Lung (tissue), 12 donors: Measurements from ENCODE around the gene DNAJC6. TPM values are rescaled to one million over a fixed set of nuclear protein-coding genes. Genes with fewer than 3 reads are reported as not detected.

ENCODE experiments used
- ATAC-seq: fragments of 200-7000 bp; cut with Tn5 transposase; one replicate; pipeline ENCODE4 v1.9.1; 2020; ENCODE audit warnings: moderate number of reproducible peaks; ENCODE audit not compliant: insufficient read depth, low FRiP score
- DNase-seq, 3 donors: peaks; one replicate each; pipeline ENCODE4 v3.0.0-alpha.2; 2013 to 2017
- H3K27ac ChIP-seq, 2 donors: one replicate each; pipeline ENCODE4 v1.5.1; 2013; ENCODE audit warnings: mild to moderate bottlenecking in 2 of 2, moderate library complexity in 2 of 2, control low read depth in 1 of 2, inconsistent platforms in 1 of 2, low read depth in 1 of 2, low read length in 1 of 2
- H3K27me3 ChIP-seq, 3 donors: one replicate each; pipeline ENCODE4 v1.5.1; 2013; ENCODE audit warnings: low read length in 2 of 3; ENCODE audit not compliant: control insufficient read depth in 3 of 3, insufficient read depth in 3 of 3
- H3K36me3 ChIP-seq, 4 donors: one replicate each; pipeline ENCODE4 v1.5.1; 2013; ENCODE audit warnings: low read length in 4 of 4, mild to moderate bottlenecking in 1 of 4, moderate library complexity in 1 of 4; ENCODE audit not compliant: control insufficient read depth in 4 of 4, insufficient read depth in 4 of 4
- H3K4me1 ChIP-seq, 5 donors: one replicate each; pipeline ENCODE4 v1.5.1; 2013; ENCODE audit warnings: low read length in 5 of 5, mild to moderate bottlenecking in 2 of 5, moderate library complexity in 1 of 5; ENCODE audit not compliant: control insufficient read depth in 5 of 5, insufficient read depth in 5 of 5
- H3K4me3 ChIP-seq: one replicate; pipeline ENCODE4 v1.5.1; 2013; ENCODE audit warnings: mild to moderate bottlenecking, control low read depth, moderate library complexity
- H3K9ac ChIP-seq, 2 donors: one replicate each; pipeline ENCODE4 v1.5.1; 2013; ENCODE audit warnings: low read length in 2 of 2, control low read depth in 1 of 2; ENCODE audit not compliant: insufficient read depth in 1 of 2
- H3K9me3 ChIP-seq, 4 donors: one replicate each; pipeline ENCODE4 v1.5.1; 2013; ENCODE audit warnings: low read length in 3 of 4, mild to moderate bottlenecking in 1 of 4, moderate library complexity in 1 of 4; ENCODE audit not compliant: control insufficient read depth in 4 of 4, insufficient read depth in 3 of 4
- CTCF ChIP-seq: IDR thresholded peaks from 2 replicates; pipeline ENCODE4 v1.5.1; 2012; ENCODE audit warnings: mild to moderate bottlenecking; ENCODE audit errors: control extremely low read depth, extremely low read depth
- WGBS, 2 donors: extraction: QIAGEN DNeasy Blood & Tissue Kit; methylation state at CpG; one replicate each; pipeline ENCODE4 v1.1.7; 2013; 5-methylcytosine and 5-hydroxymethylcytosine counted together
- polyA plus RNA-seq, 2 donors: library from polyadenylated mRNA; stranded (reverse); fragments of 200-250 nt; gene quantifications; one replicate each; pipeline ENCODE4 v1.2.1, GENCODE V29; 2013
- total RNA-seq, 2 donors: library from RNA; depleted of rRNA in 1 of 2; stranded (reverse); fragments of >200 nt in 1 of 2; gene quantifications; one replicate each; pipeline ENCODE4 v1.2.1, GENCODE V29; 2014 to 2021
- donor health status: control.
- donor health status: control.
- donor health status: Bipolar disorder and iron deficiency.
- donor health status: healthy.
- donor health status: DM: yes; HTN: yes; CAD: no.

DNAJC6 gene
- total and polyA plus RNA-seq, 4 donors, result 0.96 to 5.0 (median 3.0) TPM

GRCh38 chr1:65263286-65263685 lies 46.1 kb upstream of the DNAJC6 start:
- H3K27me3 ChIP-seq, result peaks cover 0 to 29% (median 17%) of the 10 kb centered on the region in 3 donors
- H3K4me3 ChIP-seq, result no peak overlapping the region
- no peaks in the 10 kb centered on the region for H3K9me3 ChIP-seq
- H3K4me1 ChIP-seq, result peaks cover 0 to 10% (median 0%) of the 10 kb centered on the region in 5 donors
- no peaks in the 10 kb centered on the region for H3K36me3 ChIP-seq
- DNase-seq (no peak), ATAC-seq (no peak)
- TF ChIP-seq CTCF, result no peak
- 94 to 100% methylated on average over 1 of the region's 1 CpG for WGBS, 2 donors
- H3K9ac ChIP-seq, result no peak overlapping the region
- no peak overlapping the region for H3K27ac ChIP-seq

- peak; percentile 45 to 80 (median 68) for DNase-seq
- H3K4me3 ChIP-seq, result peak overlapping the region; percentile 4
- TF ChIP-seq CTCF, result no peak
- WGBS, 2 donors, result 14% methylated on average over 15 of the region's 15 CpGs
- no peak overlapping the region for H3K9ac ChIP-seq
- no peak for ATAC-seq
- peaks cover 0 to 25% (median 17%) of the 10 kb centered on the region in 3 donors for H3K27me3 ChIP-seq
- peaks cover 0 to 10% (median 0%) of the 10 kb centered on the region in 5 donors for H3K4me1 ChIP-seq
- no peaks in the 10 kb centered on the region for H3K9me3 ChIP-seq
- H3K36me3 ChIP-seq, result no peaks in the 10 kb centered on the region
- no peak overlapping the region for H3K27ac ChIP-seq
Measured at GRCh38 chr1:65264197-65264929, 45.0 kb upstream of the DNAJC6 start.

GRCh38 chr1:65265296-65265650 lies 44.1 kb upstream of the DNAJC6 start:
- H3K9ac ChIP-seq, result peak overlapping the region in 1 of 2 donors; percentile 1
- no peak overlapping the region for H3K27ac ChIP-seq
- peak in 1 of 3 donors; percentile 17 for DNase-seq
- 6 to 10% methylated on average over 7 of the region's 7 CpGs for WGBS, 2 donors
- no peak for TF ChIP-seq CTCF
- H3K36me3 ChIP-seq, result no peaks in the 10 kb centered on the region
- ATAC-seq, result no peak
- peaks cover 0 to 10% (median 0%) of the 10 kb centered on the region in 5 donors for H3K4me1 ChIP-seq
- H3K9me3 ChIP-seq, result no peaks in the 10 kb centered on the region
- H3K27me3 ChIP-seq, result peaks cover 0 to 26% (median 17%) of the 10 kb centered on the region in 3 donors
- H3K4me3 ChIP-seq, result no peak overlapping the region
